Retinal pigment epithelial cell (primary cell): ENCODE measurements around the gene JMJD7.

ENCODE experiments used
- DNase-seq: peaks from one replicate; pipeline ENCODE4 v3.0.0-alpha.2; 2010; ENCODE audit warnings: low read depth
- H3K4me3 ChIP-seq: 2 replicates; pipeline ENCODE4 v1.5.1; 2011; ENCODE audit warnings: mild to moderate bottlenecking, low read length, control low read depth, moderate library complexity
- CTCF ChIP-seq: conservative IDR thresholded peaks from 2 replicates; pipeline ENCODE4 v1.5.1; 2011; ENCODE audit warnings: low read depth, low read length, control low read depth, inconsistent platforms

Gene JMJD7

GRCh38 chr15:41822471-41822870 is 5.4 kb upstream of the JMJD7 start:
- H3K4me3 ChIP-seq = no peak overlapping the region
- no peak for TF ChIP-seq CTCF
- no peak for DNase-seq

GRCh38 chr15:41822957-41823356 is 4.9 kb upstream of the JMJD7 start:
- no peak for DNase-seq
- no peak for TF ChIP-seq CTCF
- H3K4me3 ChIP-seq = no peak overlapping the region

GRCh38 chr15:41823502-41823901 is 4.4 kb upstream of the JMJD7 start:
- TF ChIP-seq CTCF = no peak
- no peak overlapping the region for H3K4me3 ChIP-seq
- DNase-seq = no peak

- TF ChIP-seq CTCF = no peak
- H3K4me3 ChIP-seq = no peak overlapping the region
- DNase-seq = no peak
These were observed 3.7 kb upstream of the JMJD7 start for GRCh38 chr15:41824062-41824745.

- no peak for TF ChIP-seq CTCF
- DNase-seq = no peak
- H3K4me3 ChIP-seq = no peak overlapping the region
These were observed 2.7 kb upstream of the JMJD7 start for GRCh38 chr15:41825145-41825544.

GRCh38 chr15:41825572-41826535 is 2.0 kb upstream of the JMJD7 start:
- no peak for DNase-seq
- peak; percentile 17 for TF ChIP-seq CTCF
- no peak overlapping the region for H3K4me3 ChIP-seq
